Transverse colon (tissue), 4 donors: ENCODE data around the gene ASH1L. TPM values are rescaled to one million over a fixed set of nuclear protein-coding genes. Genes with fewer than 3 reads are reported as not detected.

Experiments
- DNase-seq: peaks from one replicate; pipeline ENCODE4 v3.0.0-alpha.2; 2019
- H3K27ac ChIP-seq, 4 donors: fragments of 200-600 bp; sonication (generic); 2 replicates each; pipeline ENCODE4 v1.5.1; 2016 to 2018; ENCODE audit warnings: inconsistent platforms in 4 of 4
- H3K27me3 ChIP-seq: fragments of 200-600 bp; sonication (generic); 2 replicates; pipeline ENCODE4 v1.5.1; 2017; ENCODE audit warnings: inconsistent platforms
- H3K36me3 ChIP-seq, 4 donors: fragments of 200-600 bp; sonication (generic); 2 replicates each; pipeline ENCODE4 v1.5.1; 2017 to 2019; ENCODE audit warnings: inconsistent platforms in 4 of 4
- H3K4me1 ChIP-seq, 4 donors: fragments of 200-600 bp; sonication (generic); 2 replicates each; pipeline ENCODE4 v1.5.1; 2017 to 2020; ENCODE audit warnings: inconsistent platforms in 4 of 4
- H3K4me3 ChIP-seq, 4 donors: fragments of 200-600 bp; sonication (generic); 1 replicate in 1 of 4; 2 replicates in 3 of 4; pipeline versions ENCODE4 v1.5.1 to v1.6.1; 2017 to 2019; ENCODE audit warnings: inconsistent platforms in 4 of 4
- H3K9me3 ChIP-seq, 2 donors: fragments of 200-600 bp; sonication (generic); 2 replicates each; pipeline ENCODE4 v1.5.1; 2017 to 2019; ENCODE audit warnings: inconsistent platforms in 2 of 2
- CTCF ChIP-seq, 5 experiments: fragments of 200-600 bp in 3 of 5; fragments of 450-650 bp in 2 of 5; sonication (generic) in 3 of 5; IDR thresholded peaks; 1 replicate in 2 of 5; 2 replicates in 3 of 5; pipeline ENCODE4 v1.5.1; 2016 to 2017; ENCODE audit warnings: antibody characterized with exemption in 5 of 5, inconsistent platforms in 3 of 5, mild to moderate bottlenecking in 2 of 5, moderate library complexity in 1 of 5
- EP300 ChIP-seq: sonication (generic); formaldehyde crosslinking; IDR thresholded peaks from one replicate; pipeline ENCODE4 v1.6.1; 2017; ENCODE audit warnings: antibody characterized with exemption, low read depth
- POLR2A ChIP-seq: fragments of 450-650 bp; IDR thresholded peaks from one replicate; pipeline ENCODE4 v1.6.1; 2016; ENCODE audit warnings: antibody characterized with exemption, mild to moderate bottlenecking, moderate library complexity
- POLR2AphosphoS5 ChIP-seq, 3 donors: sonication (generic); formaldehyde crosslinking; IDR thresholded peaks; one replicate each; pipeline ENCODE4 v1.6.1; 2016; ENCODE audit warnings: antibody characterized with exemption in 3 of 3
- WGBS, 2 donors: methylation state at CpG; one replicate each; pipeline ENCODE4 v1.1.5; 2018; ENCODE audit warnings: low coverage in 1 of 2; 5-methylcytosine and 5-hydroxymethylcytosine counted together
- in situ Hi-C, 4 donors: fragments of 200-750 bp; cut with MboI; loops; one replicate each; pipeline versions ENCODE4 v1.15.0 to v1.15.1; 2017; ENCODE audit warnings: low sequenced_read_pairs in 3 of 4, low pct_ligation_motif_present in 1 of 4, low pct_unique_long_range_greater_than_20kb in 1 of 4
- intact Hi-C: fragments of 100-400 bp; cut with DNase I; formaldehyde crosslinking; loops from one replicate; pipeline ENCODE4 v1.15.1; 2023; ENCODE audit warnings: low total_unique reads
- total RNA-seq, 4 donors: library from RNA; depleted of rRNA; stranded (reverse); fragments of >200 nt; gene quantifications; one replicate each; pipeline ENCODE4 v1.1.0, GENCODE V29; 2016

Gene ASH1L
- total RNA-seq, 4 donors from 2014 or later, result 47.4 to 206 (median 89.1) TPM

- WGBS, 2 donors, result 97 to 100% methylated on average over 1 of the region's 1 CpG
- Histone ChIP-seq H3K27ac (no peak overlapping the region), H3K27me3 (no peaks in the 10 kb centered on the region), H3K4me1 (no peaks in the 10 kb centered on the region), H3K9me3 (no peaks in the 10 kb centered on the region), H3K36me3 (peaks cover 0 to 43% (median 2%) of the 10 kb centered on the region in 4 donors), H3K4me3 (no peak overlapping the region)
- intact Hi-C loops (no loop called here), in situ Hi-C loops (no loop called here)
- no peak for TF ChIP-seq POLR2AphosphoS5 (IDR thresholded peaks at IDR 0.05)
- no peak for TF ChIP-seq POLR2A
- TF ChIP-seq CTCF (IDR thresholded peaks at IDR 0.05), result no peak
- TF ChIP-seq EP300, result no peak
- DNase-seq, result no peak
Observed at GRCh38 chr1:155383406-155383805, 179.2 kb downstream of the ASH1L start.

GRCh38 chr1:155379631-155380090, 182.9 kb downstream of the ASH1L start:
- no peaks in the 10 kb centered on the region for H3K9me3 ChIP-seq
- H3K36me3 ChIP-seq, result peaks cover 0 to 52% (median 20%) of the 10 kb centered on the region in 4 donors
- no peaks in the 10 kb centered on the region for H3K4me1 ChIP-seq
- peak overlapping the region in 2 of 4 donors; percentile 1 to 43 for H3K27ac ChIP-seq
- TF ChIP-seq CTCF (IDR thresholded peaks at IDR 0.05) (no peak), POLR2A (no peak), POLR2AphosphoS5 (IDR thresholded peaks at IDR 0.05) (no peak), EP300 (no peak)
- in situ Hi-C loops, result no loop called here
- H3K4me3 ChIP-seq, result no peak overlapping the region
- no peaks in the 10 kb centered on the region for H3K27me3 ChIP-seq
- DNase-seq, result no peak
- intact Hi-C loops, result no loop called here

GRCh38 chr1:155379180-155379579, 183.4 kb downstream of the ASH1L start:
- Histone ChIP-seq H3K4me3 (no peak overlapping the region), H3K27ac (peak overlapping the region in 2 of 4 donors; percentile 1 to 43), H3K9me3 (no peaks in the 10 kb centered on the region), H3K4me1 (no peaks in the 10 kb centered on the region), H3K27me3 (no peaks in the 10 kb centered on the region), H3K36me3 (peaks cover 0 to 56% (median 23%) of the 10 kb centered on the region in 4 donors)
- TF ChIP-seq EP300, result no peak
- TF ChIP-seq POLR2A, result no peak
- TF ChIP-seq CTCF (IDR thresholded peaks at IDR 0.05), result no peak
- no peak for TF ChIP-seq POLR2AphosphoS5 (IDR thresholded peaks at IDR 0.05)
- no peak for DNase-seq
- intact Hi-C loops (no loop called here), in situ Hi-C loops (no loop called here)
- WGBS, 2 donors, result 71 to 76% methylated on average over 3 of the region's 3 CpGs

GRCh38 chr1:155360051-155360450, 202.6 kb downstream of the ASH1L start:
- 56 to 64% methylated on average over 1 of the region's 1 CpG for WGBS, 2 donors

More at GRCh38 chr1:155360051-155360450, 202.6 kb downstream of the ASH1L start:
- Histone ChIP-seq H3K36me3 (peaks cover 0 to 46% (median 21%) of the 10 kb centered on the region in 4 donors), H3K4me1 (peaks cover 0 to 10% (median 5%) of the 10 kb centered on the region in 4 donors), H3K27me3 (no peaks in the 10 kb centered on the region), H3K4me3 (no peak overlapping the region), H3K9me3 (no peaks in the 10 kb centered on the region), H3K27ac (peak overlapping the region in 3 of 4 donors; percentile 35 to 57 (median 37))
- intact Hi-C loops (no loop called here), in situ Hi-C loops (no loop called here)
- no peak for TF ChIP-seq EP300
- no peak for TF ChIP-seq POLR2A
- no peak for TF ChIP-seq CTCF (IDR thresholded peaks at IDR 0.05)
- TF ChIP-seq POLR2AphosphoS5 (IDR thresholded peaks at IDR 0.05), result no peak
- DNase-seq, result no peak
